Measurements from ENCODE around the gene HOXA13.

The HOXA13 gene

DNA sequence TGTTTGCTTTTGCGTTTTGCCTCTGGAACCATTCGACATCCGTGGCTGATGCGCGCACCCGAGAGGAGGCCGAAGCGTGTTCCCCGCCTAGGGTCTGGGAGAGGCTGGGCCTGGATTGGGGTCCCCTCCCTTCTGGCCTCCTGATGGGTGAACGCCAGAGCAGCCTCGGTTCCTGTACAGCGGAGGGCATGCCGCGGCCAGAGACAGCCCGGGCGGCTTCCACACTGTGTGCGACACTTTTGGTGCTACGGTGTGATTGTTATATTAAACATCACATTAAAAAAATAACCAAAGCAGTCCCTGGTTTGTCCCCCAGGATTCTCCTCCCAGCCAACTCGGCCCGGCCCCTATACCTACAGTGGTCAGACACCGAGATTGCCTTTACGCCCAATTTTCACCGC lies 39.7 kb downstream of the HOXA13 start:
- H2AFZ ChIP-seq (ENCODE audit: low read length), result peak overlapping the region; percentile 68
- H3F3A ChIP-seq (ENCODE audit: insufficient read depth, low read length), result 0 out of 2 replicates have a peak, but pooled peaks cover 8% of the 10 kb centered on the region
- no peaks in the 10 kb centered on the region for H3K9me3 ChIP-seq (ENCODE audit: low read length)
- no peak overlapping the region for H3K27ac ChIP-seq (ENCODE audit: low read depth, low read length, poor library complexity, severe bottlenecking)
- no peaks in the 10 kb centered on the region for H4K20me1 ChIP-seq (ENCODE audit: insufficient read depth, low read length)
- peak overlapping the region; percentile 88 for H3K4me2 ChIP-seq (ENCODE audit: low read length)
- no peaks in the 10 kb centered on the region; the same call in 1 of the 2 replicates for H3K27me3 ChIP-seq (ENCODE audit: insufficient read depth, low read length)
- no peaks in the 10 kb centered on the region for H3K9me2 ChIP-seq (ENCODE audit: low read depth, low read length)
- H3K4me1 ChIP-seq (ENCODE audit: insufficient read depth, low read length, severe bottlenecking), result peaks cover 13% of the 10 kb centered on the region
- peak overlapping the region; percentile 75 for H3K9ac ChIP-seq (ENCODE audit: low read length)
- peak overlapping the region; percentile 70 for H3K4me3 ChIP-seq (ENCODE audit: low read depth, low read length, poor library complexity, severe bottlenecking)
- no peak for TF ChIP-seq EZH2 (IDR thresholded peaks at IDR 0.05; ENCODE audit: borderline replicate concordance, low read length)
- TF ChIP-seq, protein P1, sequence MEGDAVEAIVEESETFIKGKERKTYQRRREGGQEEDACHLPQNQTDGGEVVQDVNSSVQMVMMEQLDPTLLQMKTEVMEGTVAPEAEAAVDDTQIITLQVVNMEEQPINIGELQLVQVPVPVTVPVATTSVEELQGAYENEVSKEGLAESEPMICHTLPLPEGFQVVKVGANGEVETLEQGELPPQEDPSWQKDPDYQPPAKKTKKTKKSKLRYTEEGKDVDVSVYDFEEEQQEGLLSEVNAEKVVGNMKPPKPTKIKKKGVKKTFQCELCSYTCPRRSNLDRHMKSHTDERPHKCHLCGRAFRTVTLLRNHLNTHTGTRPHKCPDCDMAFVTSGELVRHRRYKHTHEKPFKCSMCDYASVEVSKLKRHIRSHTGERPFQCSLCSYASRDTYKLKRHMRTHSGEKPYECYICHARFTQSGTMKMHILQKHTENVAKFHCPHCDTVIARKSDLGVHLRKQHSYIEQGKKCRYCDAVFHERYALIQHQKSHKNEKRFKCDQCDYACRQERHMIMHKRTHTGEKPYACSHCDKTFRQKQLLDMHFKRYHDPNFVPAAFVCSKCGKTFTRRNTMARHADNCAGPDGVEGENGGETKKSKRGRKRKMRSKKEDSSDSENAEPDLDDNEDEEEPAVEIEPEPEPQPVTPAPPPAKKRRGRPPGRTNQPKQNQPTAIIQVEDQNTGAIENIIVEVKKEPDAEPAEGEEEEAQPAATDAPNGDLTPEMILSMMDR (IDR thresholded peaks at IDR 0.05; ENCODE audit: low read length), result no peak
- H3K36me3 ChIP-seq (ENCODE audit: insufficient read depth, low read length), result no peaks in the 10 kb centered on the region
- H3K79me2 ChIP-seq (ENCODE audit: insufficient read depth, low read length), result no peaks in the 10 kb centered on the region

DNA sequence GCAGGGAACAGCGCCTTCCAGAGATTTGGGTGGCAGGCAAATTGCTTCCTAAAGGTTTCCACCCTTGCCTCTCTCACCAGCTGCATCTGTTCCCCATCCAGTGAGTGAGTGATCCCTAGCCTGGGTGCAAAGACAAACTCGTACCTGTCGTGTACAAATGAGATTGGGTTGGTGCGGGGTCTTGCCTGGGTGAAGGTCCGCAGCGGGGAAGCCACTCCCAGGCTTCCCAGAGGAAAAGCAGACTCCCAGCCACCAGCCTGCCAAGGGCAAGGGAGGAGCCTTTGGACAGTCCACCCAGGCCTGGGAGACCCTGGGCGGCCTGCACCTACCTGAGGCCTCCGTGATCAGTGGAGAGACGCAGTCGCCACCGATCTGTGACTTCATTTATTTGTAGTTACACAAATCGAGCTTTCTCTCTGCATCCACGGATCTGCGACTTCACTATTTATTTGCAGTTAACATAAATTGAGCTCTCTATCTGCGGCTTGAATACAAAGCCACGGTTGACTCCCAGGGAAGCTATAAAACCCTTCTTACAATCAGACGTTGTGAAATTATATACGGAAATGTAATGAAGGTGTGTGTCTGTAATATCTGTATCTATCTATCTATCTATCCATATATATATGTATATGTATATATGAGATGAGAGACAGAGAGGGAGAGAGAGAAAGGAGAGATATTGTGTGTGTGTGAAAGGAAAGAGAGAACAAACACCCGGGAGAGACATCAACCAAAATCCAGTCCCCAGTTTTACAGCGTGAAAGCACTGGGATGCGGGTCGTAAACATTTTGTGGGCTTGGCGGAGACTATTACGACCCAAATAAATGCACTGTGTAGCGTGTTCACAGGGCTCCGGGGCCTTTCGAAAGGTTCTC lies 40.4 kb downstream of the HOXA13 start:
- Histone ChIP-seq H3K36me3 (ENCODE audit: insufficient read depth, low read length) (no peaks in the 10 kb centered on the region), H3F3A (ENCODE audit: insufficient read depth, low read length) (0 out of 2 replicates have a peak, but pooled peaks cover 8% of the 10 kb centered on the region), H4K20me1 (ENCODE audit: insufficient read depth, low read length) (no peaks in the 10 kb centered on the region), H3K79me2 (ENCODE audit: insufficient read depth, low read length) (no peaks in the 10 kb centered on the region), H3K9me2 (ENCODE audit: low read depth, low read length) (no peaks in the 10 kb centered on the region), H3K27me3 (ENCODE audit: insufficient read depth, low read length) (no peaks in the 10 kb centered on the region; the same call in 1 of the 2 replicates), H3K4me1 (ENCODE audit: insufficient read depth, low read length, severe bottlenecking) (peaks cover 13% of the 10 kb centered on the region), H3K4me3 (ENCODE audit: low read depth, low read length, poor library complexity, severe bottlenecking) (peak overlapping the region; percentile 70), H3K4me2 (ENCODE audit: low read length) (peak overlapping the region; percentile 88), H2AFZ (ENCODE audit: low read length) (peak overlapping the region; percentile 68), H3K9ac (ENCODE audit: low read length) (peak overlapping the region; percentile 75; the same call in 1 of the 2 replicates), H3K9me3 (ENCODE audit: low read length) (no peaks in the 10 kb centered on the region), H3K27ac (ENCODE audit: low read depth, low read length, poor library complexity, severe bottlenecking) (no peak overlapping the region)
- no peak for TF ChIP-seq EZH2 (IDR thresholded peaks at IDR 0.05; ENCODE audit: borderline replicate concordance, low read length)
- TF ChIP-seq, protein P1 (IDR thresholded peaks at IDR 0.05; ENCODE audit: low read length), result no peak

- H3K9me3 ChIP-seq (ENCODE audit: low read length), result no peaks in the 10 kb centered on the region
- peaks cover 13% of the 10 kb centered on the region for H3K4me1 ChIP-seq (ENCODE audit: insufficient read depth, low read length, severe bottlenecking)
- H2AFZ ChIP-seq (ENCODE audit: low read length), result no peak overlapping the region
- H3K27ac ChIP-seq (ENCODE audit: low read depth, low read length, poor library complexity, severe bottlenecking), result no peak overlapping the region
- no peaks in the 10 kb centered on the region for H3K36me3 ChIP-seq (ENCODE audit: insufficient read depth, low read length)
- H3K4me3 ChIP-seq (ENCODE audit: low read depth, low read length, poor library complexity, severe bottlenecking), result no peak overlapping the region
- TF ChIP-seq, protein P1 (IDR thresholded peaks at IDR 0.05; ENCODE audit: low read length), result no peak
- TF ChIP-seq EZH2 (IDR thresholded peaks at IDR 0.05; ENCODE audit: borderline replicate concordance, low read length), result no peak
- H3K4me2 ChIP-seq (ENCODE audit: low read length), result no peak overlapping the region
- no peaks in the 10 kb centered on the region for H3K79me2 ChIP-seq (ENCODE audit: insufficient read depth, low read length)
- no peaks in the 10 kb centered on the region for H3K9me2 ChIP-seq (ENCODE audit: low read depth, low read length)
- H3F3A ChIP-seq (ENCODE audit: insufficient read depth, low read length), result 0 out of 2 replicates have a peak, but pooled peaks cover 8% of the 10 kb centered on the region
- no peaks in the 10 kb centered on the region for H4K20me1 ChIP-seq (ENCODE audit: insufficient read depth, low read length)
- no peak overlapping the region for H3K9ac ChIP-seq (ENCODE audit: low read length)
- no peaks in the 10 kb centered on the region; the same call in 1 of the 2 replicates for H3K27me3 ChIP-seq (ENCODE audit: insufficient read depth, low read length)
Observed at GRCh38 chr7:27158436-27159265, 41.2 kb downstream of the HOXA13 start.

Data from OCI-LY1 (cell line).